ENCODE measurements around the gene EEIG1. TPM values are rescaled to one million over a fixed set of nuclear protein-coding genes. Genes with fewer than 3 reads are reported as not detected.

The EEIG1 gene
- polyA plus RNA-seq, 10 donors = 15.4 to 27.3 (median 17.4) TPM

- DNase-seq = no peak
Measured at GRCh38 chr9:128002959-128003358, 22.2 kb upstream of the EEIG1 start.

- DNase-seq = peak in 1 of 3 donors; percentile 74
Measured at GRCh38 chr9:128001779-128002298, 21.1 kb upstream of the EEIG1 start.

GRCh38 chr9:128001151-128001778 is 20.5 kb upstream of the EEIG1 start:
- no peak for DNase-seq

GRCh38 chr9:127999461-127999860 is 18.7 kb upstream of the EEIG1 start:
- DNase-seq = no peak

- DNase-seq = no peak
Measured at GRCh38 chr9:127993721-127994120, 12.9 kb upstream of the EEIG1 start.

- DNase-seq = no peak
Measured at GRCh38 chr9:127991757-127992274, 11.0 kb upstream of the EEIG1 start.

- DNase-seq = no peak
Measured at GRCh38 chr9:127991017-127991756, 10.4 kb upstream of the EEIG1 start.

GRCh38 chr9:127990554-127990953 is 9.8 kb upstream of the EEIG1 start:
- DNase-seq = no peak

- DNase-seq = no peak
Measured at GRCh38 chr9:127989094-127989493, 8.3 kb upstream of the EEIG1 start.

- no peak for DNase-seq
Measured at GRCh38 chr9:127987103-127987614, 6.4 kb upstream of the EEIG1 start.

- no peak for DNase-seq
Measured at GRCh38 chr9:127985011-127985410, 4.2 kb upstream of the EEIG1 start.

- no peak for DNase-seq
Measured at GRCh38 chr9:127983847-127984289, 3.1 kb upstream of the EEIG1 start.

GRCh38 chr9:127982912-127983311 is 2.1 kb upstream of the EEIG1 start:
- no peak for DNase-seq

- DNase-seq = no peak
Measured at GRCh38 chr9:127981559-127982121, 851 bp upstream of the EEIG1 start.

- peak in 1 of 3 donors; percentile 69 for DNase-seq
Measured at GRCh38 chr9:127980060-127980705, 606 bp downstream of the EEIG1 start.

- peak in 1 of 3 donors; percentile 80 for DNase-seq
Measured at GRCh38 chr9:127979333-127980059, 1.3 kb downstream of the EEIG1 start.

GRCh38 chr9:127979015-127979332 is 1.8 kb downstream of the EEIG1 start:
- no peak for DNase-seq

- peak in 2 of 3 donors; percentile 46 to 48 for DNase-seq
Measured at GRCh38 chr9:127977884-127978647, 2.7 kb downstream of the EEIG1 start.

- no peak for DNase-seq
Measured at GRCh38 chr9:127977009-127977883, 3.5 kb downstream of the EEIG1 start.
